HG02588 (cell line): ENCODE results near the gene KRT4.

Source experiments
- ATAC-seq: cut with Tn5 transposase; IDR thresholded peaks from one replicate; pipeline ENCODE4 v1.9.1; 2021; ENCODE audit warnings: mild to moderate bottlenecking, moderate library complexity; ENCODE audit not compliant: unreplicated experiment

Gene KRT4

DNA sequence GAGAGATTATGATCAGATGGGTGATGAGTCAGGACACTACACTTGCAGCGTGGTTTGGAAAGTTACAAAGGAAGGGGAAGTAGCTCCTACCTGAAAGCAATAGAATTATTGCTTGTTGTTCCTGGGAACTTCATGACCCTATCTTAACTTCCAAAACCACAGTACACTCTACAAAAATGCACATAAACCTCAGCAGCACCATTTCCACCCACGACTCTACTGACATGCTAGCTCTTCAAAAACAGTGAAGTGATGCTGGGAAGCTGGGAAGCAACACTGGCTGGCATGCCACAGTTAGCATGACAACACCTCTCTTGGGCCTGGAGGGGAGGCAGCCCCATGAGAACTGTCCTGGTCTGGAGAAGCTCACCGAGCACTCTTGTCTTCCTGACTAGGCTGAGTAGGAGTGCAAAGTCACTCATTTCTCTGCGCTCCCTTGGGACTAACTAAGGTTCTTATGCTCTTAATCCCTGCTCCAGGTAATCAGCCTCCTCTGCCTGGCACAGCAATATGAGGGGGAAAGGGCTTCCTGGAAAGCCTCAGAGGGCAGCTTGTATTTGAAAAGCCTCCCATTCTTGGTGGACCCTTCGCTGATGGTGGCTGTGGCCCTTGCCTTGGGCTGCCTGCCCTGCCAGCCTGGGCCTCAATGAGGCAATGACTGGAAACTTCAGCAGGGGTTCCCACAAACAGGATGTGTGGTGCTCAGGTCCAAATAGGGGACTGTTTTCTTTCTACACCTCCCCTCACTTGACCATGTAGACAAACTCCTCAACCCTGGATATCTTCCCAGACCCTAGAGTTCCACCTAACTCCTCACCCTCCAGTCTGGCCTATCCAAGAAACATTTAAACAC, 19.2 kb downstream of the KRT4 start:
- no peak for ATAC-seq

DNA sequence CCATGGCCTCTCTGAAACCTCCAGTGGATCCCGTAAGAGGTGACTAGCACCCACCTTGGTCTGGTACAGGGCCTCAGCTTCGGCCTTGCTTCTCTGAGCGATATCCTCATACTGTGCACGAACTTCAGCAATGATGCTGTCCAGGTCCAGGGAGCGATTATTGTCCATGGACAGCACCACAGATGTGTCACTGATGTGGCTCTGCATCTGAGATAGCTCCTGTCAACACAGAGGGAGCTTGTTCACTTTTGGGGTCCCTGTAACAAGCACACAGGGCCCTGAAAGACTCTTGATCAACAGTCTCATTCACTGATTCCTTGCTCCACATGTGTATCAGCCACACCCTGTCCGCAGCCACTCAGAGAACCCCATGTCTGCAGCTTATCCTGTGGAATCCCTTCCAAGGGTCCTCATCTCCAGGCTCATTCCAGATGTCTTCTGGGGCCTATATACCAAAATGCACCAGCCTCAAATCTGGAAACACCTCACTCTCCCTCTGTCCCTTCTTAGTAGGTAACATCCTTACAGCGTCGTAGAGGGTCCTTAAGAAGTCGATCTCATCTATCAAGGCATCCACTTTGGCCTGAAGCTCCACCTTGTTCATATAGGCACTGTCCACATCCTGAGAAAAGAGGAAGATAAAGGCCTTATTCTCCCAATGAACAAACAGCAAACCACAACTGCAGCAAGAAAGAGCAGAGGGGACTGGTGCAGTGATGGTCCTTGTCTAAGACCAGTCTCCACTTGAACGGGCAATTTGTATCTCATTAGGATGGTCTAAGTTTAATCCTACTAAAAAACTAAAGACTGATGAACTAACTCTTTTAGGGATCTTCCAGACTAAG, 21.5 kb downstream of the KRT4 start:
- no peak for ATAC-seq

DNA sequence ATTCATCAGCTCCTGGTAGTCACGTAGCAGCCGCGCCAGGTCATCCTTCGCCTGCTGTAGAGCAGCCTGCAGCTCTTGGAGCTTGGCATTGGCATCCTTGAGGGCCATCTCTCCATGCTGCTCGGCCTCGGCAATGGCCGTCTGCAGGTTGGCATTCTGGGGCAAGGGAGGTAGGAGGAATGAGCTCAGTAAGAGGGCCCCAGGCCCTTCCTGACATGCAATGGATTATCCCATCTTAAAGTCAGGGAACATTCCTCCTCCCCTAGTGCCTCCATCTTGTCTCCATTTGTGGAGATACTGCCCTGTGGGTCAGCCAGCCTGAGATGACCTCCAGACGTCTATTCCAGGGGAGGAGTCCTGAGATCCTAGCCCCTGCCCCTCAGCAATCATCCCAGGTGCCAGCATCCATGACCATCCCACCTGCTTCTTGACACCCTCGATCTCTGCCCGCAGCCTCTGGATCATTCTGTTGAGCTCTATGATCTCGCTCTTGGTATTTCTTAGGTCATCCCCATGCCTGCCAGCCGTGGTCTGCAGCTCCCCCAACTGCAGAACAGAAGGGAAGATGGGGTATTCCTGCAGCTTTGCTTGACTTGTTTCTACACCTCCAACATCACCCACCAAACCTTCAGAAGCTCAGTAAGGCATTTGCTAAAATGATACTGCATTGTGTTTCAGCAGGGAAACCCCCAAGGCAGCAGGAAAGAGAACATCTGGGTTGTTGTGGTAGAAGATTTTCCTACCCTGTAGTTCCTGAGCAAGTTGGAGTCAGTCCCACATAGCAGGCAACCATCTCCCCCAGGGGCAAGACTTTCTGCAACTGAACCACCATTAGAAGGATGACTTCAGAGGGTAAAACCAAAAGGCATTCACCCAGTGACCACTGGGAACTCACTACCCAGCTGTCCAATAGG, 22.4 kb downstream of the KRT4 start:
- ATAC-seq: no peak

DNA sequence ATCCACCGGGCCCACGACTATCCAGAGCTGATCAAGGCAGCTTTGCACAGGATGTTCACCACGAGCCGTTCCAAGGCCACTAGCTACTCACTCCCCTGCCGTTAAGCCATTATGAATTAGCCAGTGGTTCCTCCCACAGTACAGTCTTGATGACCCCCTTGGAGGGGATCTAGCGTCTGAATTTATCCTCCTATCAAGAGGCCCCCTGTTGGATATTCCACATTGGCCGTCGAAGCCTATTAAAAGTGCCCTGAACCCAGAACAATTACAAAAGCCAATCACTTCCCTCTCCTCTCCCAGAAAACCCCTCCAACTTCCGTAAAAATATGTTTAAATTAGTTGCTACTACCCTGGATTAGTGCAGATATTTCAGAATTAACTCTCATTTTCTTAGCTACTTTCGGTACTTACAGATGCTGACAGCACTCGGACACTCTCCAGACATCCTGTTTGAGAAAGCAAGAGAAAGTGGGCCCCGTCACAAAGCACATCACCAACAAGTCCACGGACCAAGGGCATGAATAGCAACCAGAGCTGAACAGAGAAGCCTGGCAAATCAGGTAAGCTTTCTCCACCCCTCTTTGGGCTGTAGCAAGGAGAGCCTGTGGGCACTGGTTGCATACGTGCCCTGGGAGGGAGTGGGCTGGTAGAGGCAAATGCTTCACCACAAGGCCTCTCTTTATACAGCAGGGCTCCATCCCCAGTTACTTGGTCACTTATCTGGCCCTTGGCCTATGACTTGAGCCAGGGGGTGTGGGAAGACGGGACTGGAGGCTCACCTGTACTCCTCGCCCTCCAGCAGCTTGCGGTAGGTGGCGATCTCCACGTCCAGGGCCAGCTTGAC, 23.3 kb downstream of the KRT4 start:
- no peak for ATAC-seq

DNA sequence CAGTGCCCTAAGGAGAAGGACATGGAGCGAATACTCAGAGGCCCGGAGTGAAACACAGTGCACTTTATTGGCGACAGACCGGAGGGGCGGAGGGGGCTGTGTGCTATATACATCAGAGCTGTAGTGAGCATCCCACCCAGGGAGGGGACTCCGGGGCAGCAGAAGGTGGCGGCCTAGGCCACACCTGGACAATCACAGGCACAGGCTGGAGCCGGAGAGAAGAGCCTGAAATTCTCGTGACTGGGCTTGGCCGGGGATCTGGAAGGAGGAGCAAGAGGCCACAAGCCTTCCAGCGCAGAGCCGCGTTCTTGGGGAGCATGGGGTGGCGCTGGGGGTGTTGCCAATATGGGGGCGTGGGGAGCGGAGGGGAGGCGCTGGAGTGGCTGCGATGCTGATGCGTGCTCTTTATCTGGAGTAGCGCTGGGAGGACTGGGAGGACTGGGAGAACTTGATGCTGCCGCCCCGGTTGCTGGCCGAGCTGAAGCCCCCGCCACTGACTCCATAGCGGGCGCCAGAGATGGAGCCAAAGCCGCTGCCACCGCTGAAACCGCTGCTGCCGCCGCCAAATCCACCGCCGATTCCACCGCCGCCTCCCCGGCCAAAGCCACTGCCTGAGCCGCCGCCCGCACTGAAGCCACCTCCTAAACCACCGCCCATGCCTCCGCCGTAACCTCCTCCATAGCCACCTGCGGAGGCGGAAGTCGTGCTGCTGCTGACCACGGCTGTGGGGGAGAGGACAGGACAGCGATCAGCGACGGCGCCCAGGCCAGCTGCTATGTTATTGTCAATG, 24.1 kb downstream of the KRT4 start:
- no peak for ATAC-seq

DNA sequence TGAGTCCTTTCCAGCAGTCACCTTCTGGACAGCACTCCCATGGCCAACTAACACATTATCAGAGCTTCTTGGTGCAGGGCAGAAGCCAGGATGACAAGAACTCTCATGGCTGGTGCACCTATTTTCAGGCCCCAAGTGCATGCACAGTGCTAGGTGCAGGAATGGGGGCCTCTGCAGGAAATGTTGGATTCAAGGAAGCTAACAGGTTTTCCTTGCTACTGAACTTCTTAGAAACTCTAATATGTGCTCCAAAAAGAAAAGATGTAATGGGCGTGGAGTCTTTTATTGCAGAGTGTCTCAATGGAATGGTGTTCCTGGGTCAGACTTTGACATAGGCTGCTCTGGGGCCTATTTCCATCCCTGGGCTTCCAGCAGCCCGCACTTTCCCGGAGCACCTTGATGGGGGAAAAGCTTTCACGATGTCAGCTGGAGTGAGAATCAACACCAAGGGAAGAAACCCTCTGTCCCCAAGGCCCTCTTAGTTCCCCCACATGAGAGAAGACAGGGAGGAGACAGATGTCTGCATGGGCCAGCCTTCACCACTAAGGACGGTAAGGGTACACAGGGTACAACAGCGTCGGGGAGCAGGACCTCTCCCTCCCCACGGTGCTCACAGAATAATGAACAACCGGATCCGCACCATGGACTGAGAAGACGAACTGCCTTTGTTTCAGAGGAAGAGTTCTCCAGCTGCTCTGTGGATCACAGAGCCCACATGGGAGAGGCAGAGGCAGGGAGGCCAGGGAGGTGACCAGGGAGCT, 24.9 kb downstream of the KRT4 start:
- no peak for ATAC-seq

DNA sequence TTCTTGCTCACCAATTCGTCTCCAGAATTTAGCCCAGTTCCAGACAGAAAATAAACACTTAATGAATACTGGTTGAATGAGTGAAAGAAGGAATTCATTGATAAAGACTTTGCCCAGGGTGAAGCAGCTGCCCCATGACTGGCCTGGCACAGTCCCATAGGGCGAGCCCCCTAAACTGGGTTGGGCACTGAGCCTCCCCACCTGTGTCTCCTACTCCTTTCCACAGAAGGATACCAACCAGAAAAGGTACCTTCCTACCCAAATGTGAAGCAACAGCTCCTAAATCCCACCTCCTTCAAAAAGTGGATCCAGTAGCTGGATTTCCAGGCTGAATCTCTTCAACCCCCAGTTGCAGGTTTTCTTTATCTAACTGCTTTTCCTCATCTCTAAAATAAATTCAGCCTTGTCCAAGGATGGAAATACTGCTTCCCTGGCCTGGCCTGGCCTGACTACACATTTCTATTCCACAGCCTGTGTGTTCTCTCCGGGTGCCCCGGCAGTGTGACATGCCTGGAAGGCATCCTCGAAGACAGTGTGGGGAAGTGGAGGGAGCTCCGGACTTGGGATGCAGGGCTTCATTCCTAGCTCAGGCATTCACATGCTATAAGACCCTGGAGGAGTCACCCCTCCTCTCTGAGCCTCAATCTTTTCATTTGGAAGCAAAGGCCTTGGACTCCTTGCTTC, 25.6 kb downstream of the KRT4 start:
- no peak for ATAC-seq

DNA sequence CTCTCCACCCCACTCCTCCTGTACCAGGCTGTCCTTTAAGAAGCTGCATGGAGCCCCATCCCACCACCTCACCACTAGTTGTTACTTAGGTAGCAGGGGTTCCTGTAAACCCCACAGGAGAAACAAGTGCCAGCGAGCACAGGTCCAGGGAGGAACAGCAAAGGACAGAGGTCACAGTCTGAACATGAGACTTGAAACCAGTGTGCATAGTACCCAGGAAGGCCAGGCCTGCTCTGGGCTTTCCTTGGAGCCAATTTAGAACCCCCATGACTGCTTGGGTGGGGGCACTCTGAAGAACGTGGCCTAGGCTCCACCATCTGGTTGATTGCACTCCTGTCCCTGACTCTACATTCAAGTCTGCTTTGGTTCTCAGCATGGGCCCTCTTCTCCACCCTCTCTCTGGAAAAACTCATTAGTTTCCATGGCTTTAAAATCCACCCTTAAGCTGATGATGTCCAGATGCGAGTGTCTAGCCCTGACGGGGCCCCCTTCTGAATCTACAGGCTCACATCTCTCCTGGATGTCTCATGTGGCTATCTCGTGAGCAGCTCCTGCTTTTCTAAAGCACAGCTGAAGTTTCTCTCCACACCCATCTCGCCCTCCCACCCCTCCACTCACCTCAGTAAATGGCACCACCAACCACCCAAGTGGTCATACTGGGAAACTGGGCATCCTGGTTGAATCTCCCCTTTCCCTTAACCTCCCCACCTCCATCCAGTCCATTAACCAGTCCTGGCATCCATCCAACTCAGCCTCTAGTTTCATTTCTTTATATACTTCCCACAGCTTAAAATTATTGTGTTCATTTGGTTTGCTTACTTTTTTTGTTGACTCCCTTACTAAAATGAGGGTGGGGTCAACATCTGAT, 26.4 kb downstream of the KRT4 start:
- no peak for ATAC-seq

DNA sequence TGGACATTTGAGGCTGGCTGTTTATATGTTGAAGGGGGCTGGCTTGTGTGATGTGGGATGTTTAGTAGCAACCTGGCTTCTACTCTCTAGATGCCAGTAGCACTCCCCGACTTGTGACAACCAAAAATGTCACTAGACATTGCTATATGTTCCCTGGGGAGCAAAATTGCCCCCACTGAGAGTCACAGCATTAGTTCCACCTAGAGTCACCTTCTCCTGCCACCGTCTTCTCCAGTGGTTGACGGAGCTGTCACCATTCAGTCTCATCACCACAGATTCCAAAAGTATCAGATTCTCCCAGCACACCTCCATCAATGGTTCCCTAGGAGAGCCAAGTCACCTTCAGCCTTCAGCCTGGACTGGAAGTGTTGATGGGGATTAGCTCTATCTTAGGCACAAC, 29.0 kb downstream of the KRT4 start:
- no peak for ATAC-seq

DNA sequence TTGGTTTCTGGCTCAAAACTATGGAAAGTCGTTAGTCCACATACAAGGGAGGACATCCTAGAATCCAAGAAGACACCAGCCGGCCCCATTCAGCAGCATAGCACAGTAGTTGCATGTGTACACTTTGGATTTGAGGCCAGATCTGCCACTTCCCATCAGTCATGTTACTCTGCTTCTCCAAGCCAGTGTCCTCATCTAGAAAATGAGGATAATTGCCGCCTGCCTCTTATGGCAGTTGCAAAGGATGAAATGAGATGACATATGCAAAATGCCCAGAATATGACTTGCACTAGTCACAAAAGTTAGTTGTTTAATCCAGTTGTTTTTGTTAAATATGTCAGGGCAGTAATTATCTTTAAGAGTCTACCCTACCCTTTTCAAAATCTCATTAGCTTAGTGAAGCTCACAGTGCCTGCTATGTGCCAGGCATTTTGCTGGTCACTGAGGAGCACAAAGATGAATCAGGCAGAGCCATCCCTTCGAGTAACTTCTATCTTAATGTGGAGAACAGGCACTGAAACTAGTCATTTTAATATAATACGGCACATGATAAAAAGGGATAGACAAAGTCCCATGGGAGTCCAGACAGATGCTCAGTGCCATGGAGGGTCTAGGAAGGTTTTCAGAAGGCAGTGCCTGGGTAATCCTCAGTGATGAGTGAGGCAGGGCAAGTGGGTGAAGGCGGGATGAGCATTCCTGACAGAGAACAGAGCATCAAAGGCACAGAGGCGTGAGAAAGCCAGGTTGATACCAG, 30.2 kb downstream of the KRT4 start:
- ATAC-seq: no peak

DNA sequence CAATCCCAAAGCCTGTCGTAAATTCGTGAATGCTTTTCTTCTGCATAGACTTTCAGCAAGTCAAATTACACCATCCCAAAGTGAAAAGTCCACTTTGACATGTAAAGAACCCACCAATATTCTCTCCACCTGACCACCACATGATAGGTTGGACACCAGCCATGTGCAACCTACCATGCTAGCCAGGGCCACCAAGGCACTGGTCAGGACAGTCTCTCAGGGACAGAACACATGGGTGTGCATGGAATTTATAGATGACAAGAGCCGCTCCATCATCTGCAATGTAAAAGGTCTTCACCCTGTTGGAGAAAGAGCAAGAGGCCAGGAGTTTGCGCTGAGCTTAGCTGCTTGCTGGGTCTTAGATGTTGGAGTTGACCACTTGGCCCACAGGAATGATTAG, 31.4 kb downstream of the KRT4 start:
- ATAC-seq: no peak

DNA sequence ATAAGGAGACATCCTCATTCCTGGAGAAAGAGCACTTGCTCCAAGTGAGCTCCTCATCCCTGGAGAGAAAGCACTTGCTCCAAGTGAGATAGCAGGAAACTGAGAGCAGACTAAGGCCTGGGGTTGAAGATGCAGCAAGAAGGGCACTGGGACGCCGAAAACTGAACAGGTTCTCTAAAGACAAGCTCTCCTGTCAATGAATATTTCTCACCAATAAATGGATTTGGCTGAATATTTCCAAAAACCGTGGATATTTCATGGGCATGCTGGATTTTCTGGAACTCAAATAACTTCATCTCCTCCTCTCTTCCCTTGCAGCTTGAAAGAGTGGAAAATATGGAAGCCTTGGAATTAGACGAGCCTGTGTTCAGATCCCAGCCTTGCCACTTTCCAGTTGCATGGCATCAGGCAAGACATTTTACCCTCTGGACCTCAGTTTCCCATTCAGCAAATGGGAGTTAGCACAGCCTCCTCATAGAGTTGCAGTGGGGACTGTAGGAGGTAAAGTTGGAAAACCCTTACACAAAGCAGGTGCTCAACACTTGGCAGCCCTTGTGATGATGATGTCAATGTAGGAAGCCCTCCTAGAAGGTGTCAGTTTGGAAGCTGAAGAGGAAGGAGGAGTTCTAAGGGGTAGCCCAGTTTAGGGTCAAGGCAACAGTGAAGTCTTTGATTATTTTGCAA, 32.4 kb downstream of the KRT4 start:
- no peak for ATAC-seq

DNA sequence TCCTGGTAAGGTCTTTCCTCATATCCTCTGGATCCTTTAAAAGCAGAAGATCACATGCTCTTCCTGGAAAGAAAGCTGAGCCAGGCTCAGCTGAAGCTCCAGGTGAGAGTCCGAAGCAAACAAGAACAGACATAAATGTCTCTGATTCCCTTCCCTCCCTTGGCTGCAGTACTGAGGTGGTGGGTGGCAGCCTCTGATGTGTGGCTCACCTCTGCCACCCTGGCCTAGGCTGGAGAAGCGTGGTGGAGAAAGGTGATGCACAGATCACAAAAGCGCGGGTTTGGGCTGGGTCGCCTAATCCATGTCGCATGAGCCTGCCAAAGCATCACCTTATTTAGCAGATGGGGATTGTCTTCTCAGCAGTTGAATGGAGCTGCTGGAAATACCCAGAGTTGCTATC, 34.0 kb downstream of the KRT4 start:
- no peak for ATAC-seq

DNA sequence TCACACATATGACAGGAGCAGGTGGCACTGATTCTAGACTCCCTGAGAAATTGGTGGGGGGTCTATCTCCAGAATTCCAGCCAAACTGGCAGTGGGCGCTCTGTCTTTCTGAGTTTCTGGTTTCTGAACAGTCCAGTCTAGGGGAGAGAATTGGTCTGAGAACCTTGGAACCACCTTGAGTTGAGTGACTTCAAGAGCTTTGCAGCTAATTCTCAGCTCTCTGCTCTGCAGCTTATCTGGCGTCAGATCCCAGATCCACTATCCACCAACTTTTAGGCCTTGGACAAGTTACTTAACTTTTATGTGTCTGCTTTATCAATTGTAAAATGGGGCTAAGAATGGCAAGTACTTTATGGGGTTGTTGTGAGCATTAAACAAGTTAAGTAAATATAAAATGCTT, 35.1 kb downstream of the KRT4 start:
- no peak for ATAC-seq

DNA sequence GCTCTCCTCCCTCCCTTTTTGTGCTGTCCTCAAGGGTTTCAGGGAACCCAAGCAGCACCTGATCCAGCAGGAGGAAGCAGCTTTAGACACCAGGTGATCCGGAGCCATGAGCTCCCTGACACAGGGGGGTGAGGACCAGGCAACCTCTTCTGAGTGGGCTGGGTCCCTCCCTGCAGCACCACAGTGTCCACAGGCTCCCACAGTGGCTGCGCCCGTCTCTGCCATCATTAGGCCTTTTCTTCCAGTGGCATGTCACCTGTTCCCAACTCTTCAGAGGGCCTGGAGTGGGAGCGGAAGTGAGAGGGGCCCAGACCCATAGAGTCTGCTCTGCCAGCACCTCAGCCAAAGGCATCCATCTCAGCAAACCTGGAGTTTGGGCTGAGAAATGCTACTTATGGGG, 36.4 kb downstream of the KRT4 start:
- ATAC-seq: no peak

DNA sequence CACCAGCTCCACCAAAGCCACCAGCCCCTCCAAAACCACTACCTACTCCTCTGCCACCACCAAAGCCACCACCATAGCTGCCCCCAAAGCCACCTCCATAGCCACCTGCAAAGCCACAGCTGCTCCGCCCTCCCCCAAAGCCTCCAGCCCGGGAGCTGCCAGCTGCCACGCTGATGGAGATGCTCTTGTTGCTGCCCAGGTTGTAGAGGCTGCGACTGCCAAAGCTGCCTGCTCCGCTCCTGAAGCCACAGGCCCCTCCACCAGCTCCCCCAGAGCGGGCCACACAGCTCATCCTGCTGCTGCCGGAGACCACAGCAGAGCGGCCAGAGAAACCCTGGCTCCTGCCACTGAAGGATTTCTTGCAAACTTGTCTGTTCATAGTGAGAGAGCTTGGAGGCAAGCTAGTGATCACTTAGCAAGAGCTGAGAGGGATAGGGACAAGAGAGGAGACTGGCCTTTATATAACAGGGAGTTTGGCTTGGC, 37.0 kb downstream of the KRT4 start, which contains the start of gene KRT76:
Gene KRT76 (minus strand): TSS at position 433 of the 483 bp plus-strand sequence. CDS start 54 bp downstream, at position 379.
- ATAC-seq: no peak
